ENCODE results near the gene MRPL50.
A peak's percentile ranks its signal among the peaks of the same experiment; 100 is the strongest.

The MRPL50 gene

DNA sequence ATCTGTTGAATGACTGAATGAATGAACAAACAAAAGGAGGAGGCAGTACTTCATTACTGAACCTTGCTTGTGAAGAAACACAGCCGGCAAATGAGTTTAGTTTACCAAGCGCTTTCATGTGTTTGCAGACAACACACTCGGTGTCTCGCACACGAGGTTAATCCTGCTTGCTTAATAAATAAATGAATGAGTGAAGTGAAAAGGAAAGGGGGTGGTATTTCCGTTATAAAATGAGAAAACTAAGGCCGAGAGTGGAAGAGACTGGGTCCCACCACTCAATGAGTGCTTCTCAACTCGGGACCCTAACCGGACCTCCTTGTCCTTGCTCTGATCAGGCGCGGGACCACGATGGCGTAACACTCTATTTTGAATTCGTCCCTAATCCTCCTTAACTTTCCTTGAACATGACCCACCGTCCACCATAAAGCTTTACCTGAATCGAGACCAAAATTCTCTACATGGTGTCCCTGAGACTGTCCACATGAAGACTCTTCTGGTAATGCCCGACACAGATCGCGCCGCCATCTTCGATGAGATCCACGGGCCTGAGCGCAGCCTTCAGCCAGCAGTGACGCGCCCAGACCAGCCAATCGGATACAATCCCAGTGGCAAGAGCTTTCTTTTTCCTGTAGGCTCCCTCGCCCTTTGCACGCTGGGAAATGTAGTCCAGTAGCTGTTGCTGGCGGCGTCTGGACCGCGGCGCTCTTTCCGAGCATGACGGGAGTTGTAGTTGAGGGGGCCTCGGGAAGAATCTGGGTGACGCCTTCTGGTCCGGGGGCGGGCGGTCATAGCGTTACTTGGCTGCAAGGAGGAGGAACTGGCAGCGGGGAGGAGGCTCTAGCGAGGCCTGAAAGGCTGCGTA, at the start of gene MRPL50, which contains the start of gene ZNF189:
Gene MRPL50 (minus strand): TSS at position 551 of the 862 bp plus-strand sequence. CDS start 26 bp downstream, at position 525.
Gene ZNF189 (plus strand): TSS at position 784 of the 862 bp plus-strand sequence. CDS start 306 bp downstream, outside the sequence.
- DNase-seq = peak; percentile 97

DNA sequence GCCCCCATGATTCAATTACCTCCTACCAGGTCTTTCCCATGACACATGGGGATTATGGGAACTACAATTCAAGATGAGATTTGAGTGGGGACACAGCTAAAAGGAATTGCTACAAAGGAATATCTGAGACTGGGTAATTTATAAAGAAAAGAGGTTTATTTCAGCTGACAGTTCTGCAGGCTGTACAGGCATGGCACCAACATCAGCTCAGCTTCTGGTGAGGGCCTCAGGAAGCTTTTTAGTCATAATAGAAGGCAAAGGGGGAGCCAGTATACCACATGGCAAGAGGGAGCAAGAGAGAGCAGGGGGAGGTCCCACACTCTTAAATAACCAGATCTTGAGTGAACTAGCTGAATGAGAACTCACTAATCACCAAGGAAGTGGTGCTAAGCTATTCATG, 48.3 kb upstream of the MRPL50 start:
- DNase-seq = no peak

DNA sequence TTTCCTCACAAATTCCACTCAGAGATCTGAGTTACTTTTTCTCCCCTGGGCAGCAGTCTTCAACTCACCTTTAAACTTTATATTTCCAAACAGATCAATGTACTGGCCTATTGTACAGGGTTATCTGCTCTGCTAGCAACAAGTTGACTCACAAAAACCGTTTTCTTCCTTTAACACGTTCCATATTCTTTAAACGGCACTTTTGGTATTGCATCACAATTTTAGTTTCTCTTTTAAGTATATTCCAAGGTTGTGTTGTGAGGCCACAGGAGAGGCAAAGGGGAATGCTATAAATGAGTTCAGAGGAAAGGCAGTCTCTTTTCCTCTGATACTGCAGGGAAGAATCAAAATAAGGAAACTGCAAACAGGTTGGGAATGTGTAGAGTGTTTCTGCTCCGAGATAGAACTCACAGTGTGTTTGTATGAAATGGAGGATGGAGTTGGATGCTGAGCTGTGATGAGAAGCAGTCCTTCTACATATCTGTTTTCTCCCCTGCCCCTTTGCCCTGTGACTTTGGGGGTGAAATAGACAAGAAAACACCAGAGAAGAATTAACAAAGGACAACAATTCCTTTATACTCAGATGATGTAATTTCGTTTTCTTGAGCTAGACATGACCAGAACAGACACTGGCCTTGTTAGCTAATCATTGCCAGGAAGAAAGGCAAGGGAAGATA, 47.1 kb upstream of the MRPL50 start:
- DNase-seq = no peak

DNA sequence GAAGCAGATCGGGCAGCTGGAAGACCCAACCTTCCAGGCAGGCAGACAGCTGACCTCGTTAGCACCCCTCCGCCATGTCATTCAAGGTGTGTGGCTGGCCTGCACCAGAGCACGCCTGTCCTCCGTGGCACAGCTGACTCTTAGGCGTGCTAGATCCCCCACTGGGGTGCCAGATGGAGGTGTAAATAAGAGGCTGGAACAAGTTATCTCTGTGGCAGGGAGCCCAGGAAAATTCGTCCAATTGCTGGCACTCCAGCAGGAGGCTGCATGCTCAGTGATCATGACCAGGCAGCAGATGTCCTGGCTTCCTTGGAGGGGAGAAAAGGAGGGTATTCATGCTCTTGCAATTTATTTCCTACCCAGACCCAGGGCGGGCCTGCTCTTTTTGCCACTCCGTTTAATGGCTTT, 45.0 kb upstream of the MRPL50 start:
- peak; percentile 35 for DNase-seq

DNA sequence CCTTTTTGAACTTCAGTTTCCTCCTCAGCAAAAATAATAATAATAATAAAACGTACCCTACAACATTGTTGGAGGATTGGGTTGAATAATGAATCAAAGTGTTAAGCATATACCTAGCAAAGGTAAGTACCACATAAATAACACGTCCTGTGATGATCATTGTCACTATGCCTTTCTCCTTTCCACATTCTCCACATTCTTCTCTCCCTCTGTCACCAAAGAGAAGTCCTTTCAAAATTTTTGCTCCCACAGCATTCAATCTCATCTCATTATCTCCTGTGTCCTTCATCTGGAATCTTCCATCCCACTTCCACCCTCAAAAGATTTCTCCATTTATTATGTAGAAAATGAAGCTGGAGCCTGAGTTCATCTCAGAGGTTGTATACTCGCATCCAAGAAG, 44.3 kb upstream of the MRPL50 start:
- DNase-seq = no peak

DNA sequence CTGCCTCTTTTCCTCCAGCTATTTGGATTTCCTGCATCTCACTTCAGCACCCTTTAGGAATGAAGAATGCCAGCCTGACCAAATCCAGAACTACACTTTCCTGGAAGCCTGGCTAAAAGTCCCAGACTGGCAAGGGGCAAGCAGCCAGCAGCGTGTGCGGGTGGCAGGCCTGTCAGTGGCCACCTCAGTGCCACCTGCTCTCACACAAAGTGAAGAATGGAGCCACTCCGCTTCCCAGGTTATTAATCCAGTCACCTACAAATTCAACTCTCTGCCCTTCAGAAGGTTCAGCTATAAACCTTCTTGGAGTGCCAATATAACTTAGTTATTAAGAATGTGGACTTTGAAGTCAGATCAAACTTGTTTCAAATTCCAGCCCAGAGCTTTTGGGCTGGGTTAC, 43.9 kb upstream of the MRPL50 start:
- no peak for DNase-seq

- no peak for DNase-seq
Measured at GRCh38 chr9:101440714-101441230, 42.4 kb upstream of the MRPL50 start.

DNA sequence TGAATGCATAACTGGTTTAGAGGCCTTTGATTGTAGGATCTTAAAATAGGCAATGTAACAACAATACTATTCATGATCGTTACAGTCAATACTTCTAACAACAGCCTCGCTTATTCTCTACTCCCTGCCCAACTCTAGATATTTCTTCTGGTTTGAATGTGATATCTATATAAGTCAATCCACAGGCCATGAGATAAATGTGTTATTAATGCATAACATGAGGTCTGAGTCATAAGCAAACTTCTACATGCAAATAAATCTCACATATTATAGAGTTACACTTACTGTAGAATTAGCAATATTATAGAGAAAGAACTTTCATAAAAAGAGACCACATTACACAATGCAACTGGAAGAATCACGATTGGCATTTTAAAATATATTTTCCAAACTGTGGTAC, 40.1 kb upstream of the MRPL50 start:
- DNase-seq = no peak

DNA sequence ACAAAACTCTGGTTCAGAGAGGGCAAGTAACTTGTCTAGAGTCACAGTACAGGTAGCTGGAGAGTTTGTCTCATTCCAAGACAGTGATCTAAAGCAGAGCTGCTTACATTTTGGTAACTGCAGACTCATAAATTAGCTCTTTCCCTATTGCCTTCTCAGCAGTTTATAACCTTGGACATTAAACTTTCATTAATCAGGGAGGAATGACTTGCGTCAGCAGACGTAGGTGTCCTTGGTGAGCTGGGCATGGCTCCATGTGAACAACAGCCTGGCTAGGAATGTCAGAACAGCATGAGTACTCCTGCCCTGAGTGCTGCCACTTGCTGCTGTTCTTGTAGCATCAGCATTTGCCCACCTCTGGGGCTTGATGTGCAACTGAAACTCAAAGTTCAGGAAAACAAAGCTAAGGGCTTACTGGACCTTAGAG, 39.4 kb upstream of the MRPL50 start:
- no peak for DNase-seq

DNA sequence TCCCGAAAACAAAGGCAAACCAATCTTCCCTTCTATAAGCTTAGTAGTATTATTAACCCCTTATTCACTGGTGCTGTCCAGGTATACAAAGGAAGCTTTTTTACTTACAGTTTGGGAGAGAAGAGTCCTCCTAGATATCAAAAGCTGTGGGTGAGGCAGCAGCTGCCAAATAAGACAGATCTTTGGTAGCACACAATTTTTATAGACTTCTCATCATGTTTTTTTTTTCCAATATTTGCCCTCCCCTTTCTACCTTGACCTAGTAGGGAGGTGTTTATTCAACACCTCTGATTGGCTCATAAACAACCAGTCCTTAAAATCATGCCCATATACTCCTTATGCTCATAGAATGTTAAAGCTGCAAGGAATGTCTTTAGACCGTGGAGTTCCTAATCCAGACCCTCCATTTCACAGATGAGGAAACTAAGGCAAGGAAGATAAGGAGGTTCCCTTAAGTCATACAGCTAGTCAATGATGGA, 37.2 kb upstream of the MRPL50 start, which contains the start of gene ALDOB:
Gene ALDOB (minus strand): TSS at position 174 of the 479 bp plus-strand sequence. CDS start 4,887 bp downstream, outside the sequence.
- no peak for DNase-seq

DNA sequence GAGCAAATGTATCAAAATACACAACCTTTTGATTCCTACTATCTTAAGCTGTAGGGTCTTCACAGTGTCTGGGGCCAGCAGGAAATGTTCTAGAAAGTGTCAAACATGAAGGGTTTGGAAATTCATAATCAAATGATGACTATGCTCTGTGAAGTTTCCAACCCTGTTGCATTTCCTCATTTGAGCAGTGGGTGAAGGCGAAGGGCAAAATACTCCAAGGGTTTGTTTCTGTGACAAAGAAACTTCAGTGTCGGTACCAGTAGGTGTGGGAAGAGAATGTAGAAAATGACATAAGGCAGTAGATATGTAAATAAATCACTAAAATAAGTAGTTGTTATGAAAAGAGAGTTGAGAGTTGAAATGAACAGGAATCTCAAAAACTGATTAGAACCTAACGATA, 36.6 kb upstream of the MRPL50 start:
- DNase-seq = no peak

DNA sequence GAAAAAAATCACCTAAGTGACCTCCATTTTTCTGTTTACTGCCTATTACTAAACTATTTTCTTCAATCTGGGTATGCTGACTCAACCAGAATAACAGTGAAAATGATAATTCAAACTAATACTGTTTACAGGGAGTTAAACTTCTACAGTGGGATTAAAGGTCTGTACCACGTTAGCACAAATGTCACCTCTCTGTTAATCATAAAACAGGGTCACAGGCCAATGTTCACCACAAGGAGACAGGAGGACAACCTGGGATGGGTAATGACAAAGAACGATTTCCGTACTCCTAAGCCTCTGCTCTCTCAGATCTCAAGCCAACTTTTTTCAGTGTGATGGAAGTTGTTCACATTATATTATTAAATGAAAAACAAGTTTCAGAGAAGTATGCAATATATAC, 34.8 kb upstream of the MRPL50 start:
- no peak for DNase-seq

DNA sequence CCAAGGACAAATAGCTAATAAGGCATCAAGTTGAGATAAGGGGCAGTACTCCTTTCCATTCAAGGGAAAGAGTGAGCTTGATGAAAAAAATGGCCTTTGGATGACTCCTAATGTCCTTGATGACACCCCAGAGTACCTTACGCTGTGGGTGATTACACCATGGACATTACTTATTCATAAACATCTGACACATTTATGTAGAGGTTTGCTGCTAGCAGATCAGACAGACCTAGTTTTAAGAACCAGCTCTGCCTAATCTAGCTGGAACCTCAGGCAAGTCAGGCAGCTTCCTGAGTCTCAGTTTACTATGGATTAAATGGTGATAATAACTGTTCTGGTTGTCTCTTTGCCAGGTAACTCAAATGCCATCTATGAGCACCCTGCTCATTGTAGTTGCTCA, 34.3 kb upstream of the MRPL50 start:
- DNase-seq = no peak

GRCh38 chr9:101432171-101432570, 33.8 kb upstream of the MRPL50 start:
- DNase-seq = no peak

- no peak for DNase-seq
Measured at GRCh38 chr9:101429736-101430135, 31.3 kb upstream of the MRPL50 start.

DNA sequence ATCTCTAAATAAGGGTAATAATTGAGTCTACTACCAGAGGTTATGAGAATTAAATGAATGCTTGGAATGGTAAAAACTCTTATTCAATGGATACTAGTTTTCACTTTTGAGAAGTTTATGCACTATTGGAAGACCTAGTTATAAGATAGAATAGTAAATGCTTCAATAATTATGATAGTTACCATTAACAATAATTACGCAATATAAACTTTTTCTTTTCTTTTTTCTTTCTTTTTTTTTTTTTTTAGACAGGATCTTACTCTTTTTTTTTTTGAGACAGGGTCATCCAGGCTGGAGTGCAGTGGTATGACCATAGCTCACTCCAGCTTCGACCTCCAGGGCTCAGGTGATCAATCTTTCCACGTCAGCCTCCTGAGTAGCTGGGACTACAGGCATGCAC, 30.5 kb upstream of the MRPL50 start:
- DNase-seq = no peak

GRCh38 chr9:101427957-101428655, 29.7 kb upstream of the MRPL50 start:
- no peak for DNase-seq

DNA sequence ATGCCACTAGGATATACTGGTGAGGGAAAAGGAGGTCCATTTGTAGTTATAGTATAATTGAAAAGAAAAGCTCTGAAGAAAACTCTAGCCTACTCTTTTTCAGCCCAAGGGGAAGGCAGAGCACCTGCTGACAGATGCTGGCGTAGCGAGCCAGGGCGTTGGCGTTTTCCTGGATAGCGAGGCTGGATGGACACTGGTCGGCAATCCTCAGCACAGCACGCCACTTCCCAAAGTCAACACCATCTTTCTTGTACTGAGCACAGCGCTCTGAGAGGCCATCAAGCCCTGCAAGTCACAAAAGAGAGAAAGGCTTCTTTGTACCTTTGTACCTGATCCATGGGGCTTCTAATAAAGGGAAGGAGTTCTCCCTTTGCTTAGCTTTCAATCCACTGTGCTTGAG, 28.9 kb upstream of the MRPL50 start:
- no peak for DNase-seq

DNA sequence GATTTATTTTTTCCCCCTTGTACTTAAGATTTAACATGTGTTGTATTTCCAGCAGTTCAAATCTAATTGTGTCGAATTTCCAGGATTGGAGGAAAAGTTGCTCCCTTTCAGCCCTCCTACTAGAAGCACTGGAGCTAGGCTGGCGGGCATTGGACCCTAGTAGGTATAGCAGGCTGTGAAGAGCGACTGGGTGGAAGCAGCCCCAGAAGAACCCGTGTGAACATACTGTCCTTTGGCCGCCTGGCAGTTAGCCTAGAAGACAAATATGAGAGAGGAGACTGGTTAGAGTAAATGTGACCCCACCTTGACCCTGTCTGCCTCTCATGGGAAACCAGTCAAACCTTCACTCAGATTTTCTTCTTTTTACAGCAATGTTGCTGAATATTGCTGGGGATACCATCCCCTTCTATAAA, 23.2 kb upstream of the MRPL50 start:
- no peak for DNase-seq

GRCh38 chr9:101419863-101420262, 21.4 kb upstream of the MRPL50 start:
- no peak for DNase-seq

GRCh38 chr9:101418518-101419430, 20.4 kb upstream of the MRPL50 start:
- no peak for DNase-seq

GRCh38 chr9:101417977-101418376, 19.6 kb upstream of the MRPL50 start:
- no peak for DNase-seq
